Large intestine (tissue), 3 donors: Measurements from ENCODE around the gene RNASE1. TPM values are rescaled to one million over a fixed set of nuclear protein-coding genes. Genes with fewer than 3 reads are reported as not detected.

Experiments used
- DNase-seq, 2 donors: peaks; one replicate each; pipeline versions ENCODE4 v3.0.0 to v3.0.0-alpha.2; 2013
- H3K27ac ChIP-seq: one replicate; pipeline ENCODE4 v1.5.1; 2013; ENCODE audit warnings: low read length
- H3K27me3 ChIP-seq: 2 replicates; pipeline ENCODE4 v1.6.1; 2013; ENCODE audit warnings: low read length; ENCODE audit not compliant: control insufficient read depth, insufficient read depth
- H3K36me3 ChIP-seq: 2 replicates; pipeline ENCODE4 v1.6.1; 2013; ENCODE audit warnings: low read length; ENCODE audit not compliant: control insufficient read depth, insufficient read depth
- H3K4me1 ChIP-seq: one replicate; pipeline ENCODE4 v1.6.1; 2013; ENCODE audit warnings: low read length; ENCODE audit not compliant: control insufficient read depth, insufficient read depth
- H3K4me3 ChIP-seq: one replicate; pipeline ENCODE4 v1.5.1; 2013; ENCODE audit warnings: low read length
- H3K9me3 ChIP-seq: one replicate; pipeline ENCODE4 v1.6.1; 2013; ENCODE audit warnings: mild to moderate bottlenecking, low read depth, low read length, moderate library complexity; ENCODE audit not compliant: control insufficient read depth
- WGBS: methylation state at CpG from one replicate; pipeline ENCODE4 v1.1.5; 2013; ENCODE audit warnings: low lambda C conversion rate; ENCODE audit not compliant: insufficient coverage; 5-methylcytosine and 5-hydroxymethylcytosine counted together
- polyA plus RNA-seq: library from polyadenylated mRNA; unstranded; fragments of 120-200 nt; gene quantifications from one replicate; pipeline ENCODE4 v1.2.1, GENCODE V29; 2013

The RNASE1 gene
- polyA plus RNA-seq, 1 donor, result 107 TPM

- no peak overlapping the region for H3K4me3 ChIP-seq
- peaks cover 26% of the 10 kb centered on the region for H3K4me1 ChIP-seq
- H3K36me3 ChIP-seq, result no peaks in the 10 kb centered on the region
- DNase-seq, result no peak
- H3K9me3 ChIP-seq, result no peaks in the 10 kb centered on the region
- no peak overlapping the region for H3K27ac ChIP-seq
- no peaks in the 10 kb centered on the region for H3K27me3 ChIP-seq
- WGBS, result no CpG with 5 or more reads among the region's 5 CpGs
These were observed 7.3 kb upstream of the RNASE1 start for GRCh38 chr14:20809917-20810316.

DNA sequence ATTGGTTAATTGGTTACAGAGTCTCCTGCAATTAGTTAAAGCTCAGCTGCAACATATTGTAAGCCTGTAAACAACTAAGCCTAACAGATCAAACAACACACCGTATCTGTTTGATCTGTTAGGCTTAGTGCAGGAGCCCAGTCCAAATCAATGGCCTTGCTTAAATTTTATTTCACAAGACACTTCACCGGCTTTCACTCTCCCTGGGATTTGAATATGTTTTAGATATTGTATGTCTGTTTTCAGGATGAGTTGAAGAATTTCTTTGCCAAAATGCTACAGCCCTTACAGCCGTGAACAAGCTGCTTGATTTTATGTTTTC lies 5.5 kb upstream of the RNASE1 start:
- Histone ChIP-seq H3K36me3 (no peaks in the 10 kb centered on the region), H3K4me1 (peaks cover 23% of the 10 kb centered on the region), H3K27ac (no peak overlapping the region), H3K9me3 (no peaks in the 10 kb centered on the region), H3K27me3 (no peaks in the 10 kb centered on the region), H3K4me3 (no peak overlapping the region)
- no peak for DNase-seq
- WGBS, result 60% methylated on average over 2 of the region's 3 CpGs

DNA sequence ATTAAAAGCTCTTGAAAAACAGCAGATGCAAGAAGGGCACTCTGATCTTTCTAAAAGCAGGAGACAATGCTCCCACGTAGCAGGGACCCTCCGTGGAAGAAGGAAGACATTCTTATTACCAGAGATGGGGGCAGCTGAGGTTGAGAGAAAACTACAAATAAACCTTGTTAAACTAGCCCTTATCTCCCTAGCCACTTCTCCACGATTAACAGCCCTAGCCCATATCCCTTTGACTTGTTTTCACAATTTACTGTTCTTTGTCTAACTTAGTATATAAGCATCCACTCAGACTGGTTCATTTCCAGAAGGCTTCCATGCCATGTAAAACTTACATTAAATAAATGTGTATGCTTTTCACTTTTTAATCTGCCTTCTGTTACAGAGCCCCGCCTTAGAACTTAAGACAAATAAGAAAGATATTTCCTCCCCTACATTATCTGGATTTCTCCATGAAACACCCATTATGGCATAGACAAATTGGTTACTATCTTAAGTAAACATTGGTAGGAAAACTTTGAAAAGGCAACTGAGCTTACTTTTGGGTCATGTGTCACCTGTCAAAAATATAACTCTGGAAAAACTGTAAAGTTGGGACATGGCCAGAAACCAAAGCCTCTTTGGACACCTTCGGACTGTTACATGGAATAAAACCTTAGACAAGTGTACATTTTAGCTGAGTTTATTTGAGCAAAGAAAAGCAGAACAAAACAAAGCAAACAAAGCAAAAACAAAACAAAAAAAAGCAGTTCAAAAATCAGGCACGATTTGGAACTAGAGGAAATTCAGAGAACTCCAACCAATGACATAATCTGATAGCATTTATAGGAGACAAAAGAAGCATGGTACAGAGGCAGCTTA lies 4.9 kb upstream of the RNASE1 start:
- DNase-seq, result peak in 1 of 2 donors; percentile 22
- WGBS, result no CpG with 5 or more reads among the region's 6 CpGs
- H3K27ac ChIP-seq, result no peak overlapping the region
- H3K36me3 ChIP-seq, result no peaks in the 10 kb centered on the region
- no peaks in the 10 kb centered on the region for H3K9me3 ChIP-seq
- H3K27me3 ChIP-seq, result no peaks in the 10 kb centered on the region
- peaks cover 20% of the 10 kb centered on the region for H3K4me1 ChIP-seq
- H3K4me3 ChIP-seq, result no peak overlapping the region

GRCh38 chr14:20805485-20805884 lies 2.8 kb upstream of the RNASE1 start:
- H3K27ac ChIP-seq, result no peak overlapping the region
- H3K36me3 ChIP-seq, result no peaks in the 10 kb centered on the region
- H3K9me3 ChIP-seq, result no peaks in the 10 kb centered on the region
- H3K4me1 ChIP-seq, result peaks cover 10% of the 10 kb centered on the region
- 91% methylated on average over 5 of the region's 6 CpGs for WGBS
- no peak for DNase-seq
- no peaks in the 10 kb centered on the region for H3K27me3 ChIP-seq
- no peak overlapping the region for H3K4me3 ChIP-seq

DNA sequence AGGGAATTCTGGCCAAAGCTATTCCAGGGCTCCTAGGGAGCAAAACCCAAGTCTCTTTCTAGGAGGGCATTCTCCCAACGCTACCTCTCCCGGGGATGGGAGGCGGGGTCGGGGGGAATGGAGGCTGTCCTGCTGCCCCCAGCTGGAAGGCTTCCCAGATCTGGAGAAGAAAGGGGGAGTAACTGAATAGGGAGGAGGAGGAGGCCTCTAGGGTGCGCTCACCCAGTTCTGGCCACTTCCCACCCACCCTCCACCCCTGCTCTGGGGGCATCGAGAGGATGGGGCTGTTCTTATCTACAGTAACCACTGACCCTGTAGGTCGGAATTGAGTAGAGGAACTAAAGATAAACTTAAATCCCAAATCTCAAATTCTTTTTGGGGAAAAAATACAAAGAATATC lies 579 bp upstream of the RNASE1 start:
- H3K27me3 ChIP-seq, result no peaks in the 10 kb centered on the region
- H3K9me3 ChIP-seq, result no peaks in the 10 kb centered on the region
- no peak overlapping the region for H3K4me3 ChIP-seq
- 20% methylated on average over 1 of the region's 7 CpGs for WGBS
- peaks cover 22% of the 10 kb centered on the region for H3K4me1 ChIP-seq
- no peak for DNase-seq
- H3K27ac ChIP-seq, result peak overlapping the region; percentile 23
- H3K36me3 ChIP-seq, result no peaks in the 10 kb centered on the region

DNA sequence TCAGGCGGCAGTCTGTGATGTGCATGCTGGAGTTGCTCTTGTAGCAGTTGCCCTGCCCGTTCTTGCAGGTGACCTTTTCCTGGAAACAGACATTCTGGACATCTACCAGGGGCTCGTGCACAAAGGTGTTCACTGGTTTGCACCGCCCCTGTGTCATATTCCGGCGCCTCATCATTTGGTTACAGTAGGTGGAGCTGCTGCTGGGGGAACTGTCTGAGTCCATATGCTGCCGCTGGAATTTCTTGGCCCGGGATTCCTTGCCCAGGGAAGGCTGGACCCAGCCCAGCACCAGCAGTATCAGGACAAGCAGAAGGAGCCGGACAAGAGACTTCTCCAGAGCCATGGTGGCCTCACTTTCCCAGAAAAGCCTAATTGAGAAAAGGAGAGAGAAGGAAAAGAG lies 918 bp downstream of the RNASE1 start:
- Histone ChIP-seq H3K4me1 (peaks cover 17% of the 10 kb centered on the region), H3K27me3 (no peaks in the 10 kb centered on the region), H3K9me3 (no peaks in the 10 kb centered on the region), H3K36me3 (no peaks in the 10 kb centered on the region), H3K27ac (no peak overlapping the region), H3K4me3 (peak overlapping the region; percentile 11)
- no CpG with 5 or more reads among the region's 9 CpGs for WGBS
- DNase-seq, result peak in 1 of 2 donors; percentile 51

GRCh38 chr14:20799892-20800544 lies 2.6 kb downstream of the RNASE1 start:
- DNase-seq, result peak in 1 of 2 donors; percentile 69
- Histone ChIP-seq H3K36me3 (no peaks in the 10 kb centered on the region), H3K4me3 (no peak overlapping the region), H3K27ac (no peak overlapping the region), H3K27me3 (no peaks in the 10 kb centered on the region), H3K9me3 (no peaks in the 10 kb centered on the region), H3K4me1 (peaks cover 17% of the 10 kb centered on the region)
- WGBS, result no CpG with 5 or more reads among the region's 9 CpGs

DNA sequence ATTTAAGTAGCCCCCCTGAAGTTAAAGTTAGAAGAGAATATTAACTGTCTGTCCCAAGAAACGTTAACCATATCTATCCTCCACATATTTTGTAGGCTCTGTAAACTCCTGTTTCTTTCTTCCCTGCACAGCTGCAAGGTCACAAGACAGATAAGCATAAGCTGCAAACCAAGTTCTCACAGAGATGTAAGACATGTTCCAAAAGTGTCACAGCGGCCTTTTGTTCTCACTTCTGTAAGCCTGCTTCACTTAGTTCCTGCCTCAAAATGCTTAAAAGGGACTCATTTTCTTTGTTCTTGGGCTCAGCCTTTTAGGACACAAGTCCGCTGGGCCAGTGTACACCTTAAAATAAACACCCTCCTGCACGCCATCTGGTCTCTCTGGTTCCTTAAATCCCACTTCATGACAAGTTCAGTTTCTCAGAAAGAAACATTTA lies 3.2 kb downstream of the RNASE1 start:
- no peak for DNase-seq
- Histone ChIP-seq H3K27ac (no peak overlapping the region), H3K27me3 (no peaks in the 10 kb centered on the region), H3K36me3 (no peaks in the 10 kb centered on the region), H3K9me3 (no peaks in the 10 kb centered on the region), H3K4me3 (no peak overlapping the region), H3K4me1 (peaks cover 17% of the 10 kb centered on the region)
- 0% methylated on average over 1 of the region's 4 CpGs for WGBS

DNA sequence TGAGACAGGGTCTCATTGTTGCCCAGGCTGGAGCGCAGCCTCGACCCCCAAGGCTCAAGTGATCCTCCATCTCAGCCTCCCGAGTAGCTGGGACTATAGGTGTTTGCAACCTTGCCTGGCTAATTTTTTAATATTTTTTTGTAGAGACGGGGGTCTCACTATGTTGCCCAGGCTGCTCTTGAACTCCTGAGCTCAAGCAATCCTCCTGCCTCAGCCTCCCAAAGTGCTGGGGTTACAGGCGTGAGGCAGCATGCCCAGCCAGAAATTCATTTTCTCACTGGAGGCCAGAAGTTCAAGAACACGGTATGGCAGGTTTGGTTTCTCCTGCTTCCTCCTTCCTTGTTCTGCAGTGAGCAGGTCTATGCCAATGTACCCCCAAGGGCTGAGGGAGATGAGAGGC lies 3.7 kb downstream of the RNASE1 start:
- Histone ChIP-seq H3K9me3 (no peaks in the 10 kb centered on the region), H3K27me3 (no peaks in the 10 kb centered on the region), H3K27ac (no peak overlapping the region), H3K4me1 (peaks cover 17% of the 10 kb centered on the region), H3K36me3 (no peaks in the 10 kb centered on the region), H3K4me3 (no peak overlapping the region)
- 88% methylated on average over 1 of the region's 6 CpGs for WGBS
- no peak for DNase-seq

DNA sequence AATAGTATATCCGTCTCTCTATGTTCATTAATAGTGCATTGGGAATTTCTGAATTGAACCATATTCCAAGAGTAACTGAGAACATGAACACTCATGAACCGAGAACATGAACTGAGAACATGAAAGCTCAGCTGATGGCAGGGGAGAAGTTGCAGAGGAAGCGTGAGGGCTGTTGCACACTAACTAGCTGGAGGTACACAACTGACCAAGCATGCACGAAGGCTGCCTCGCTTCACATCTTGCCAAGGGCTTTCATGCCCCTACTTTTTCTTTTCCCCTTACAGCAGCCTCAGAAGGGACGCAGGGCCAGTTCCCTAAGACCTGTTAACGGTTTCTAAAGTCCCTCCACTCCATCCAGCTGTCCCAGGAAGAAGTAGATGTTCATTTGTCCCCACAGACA lies 4.3 kb downstream of the RNASE1 start:
- no peak for DNase-seq
- 100% methylated on average over 2 of the region's 7 CpGs for WGBS
- no peaks in the 10 kb centered on the region for H3K36me3 ChIP-seq
- H3K9me3 ChIP-seq, result no peaks in the 10 kb centered on the region
- H3K27ac ChIP-seq, result no peak overlapping the region
- peaks cover 17% of the 10 kb centered on the region for H3K4me1 ChIP-seq
- H3K27me3 ChIP-seq, result no peaks in the 10 kb centered on the region
- H3K4me3 ChIP-seq, result no peak overlapping the region
